ENCODE measurements around the gene ZDHHC18. TPM values are rescaled to one million over a fixed set of nuclear protein-coding genes. Genes with fewer than 3 reads are reported as not detected.
"Not testable (repeated sequence)": the region's sequence is repeated elsewhere in the genome, so short reads cannot be mapped to it uniquely, and the experiment has no call there.

The ZDHHC18 gene
- polyA plus RNA-seq, 3 donors = 6.1 to 28.4 (median 17.1) TPM

- no peak overlapping the region for H3K27ac ChIP-seq (ENCODE audit: low read depth, low read length)
- WGBS, 3 donors = 71 to 79% (median 78%) methylated on average over 9 of the region's 9 CpGs
Observed at GRCh38 chr1:26852701-26853100, 26.2 kb downstream of the ZDHHC18 start.

- no peak overlapping the region for H3K27ac ChIP-seq (ENCODE audit: low read depth, low read length)
- WGBS, 3 donors = 9 to 23% (median 19%) methylated on average over 3 of the region's 3 CpGs
Observed at GRCh38 chr1:26853156-26853555, 26.7 kb downstream of the ZDHHC18 start.

- no peak overlapping the region for H3K27ac ChIP-seq (ENCODE audit: low read depth, low read length)
- WGBS, 3 donors = 96 to 97% (median 96%) methylated on average over 10 of the region's 10 CpGs
Observed at GRCh38 chr1:26853600-26853999, 27.1 kb downstream of the ZDHHC18 start.

- no peak overlapping the region for H3K27ac ChIP-seq (ENCODE audit: low read depth, low read length)
- 90 to 93% (median 93%) methylated on average over 5 of the region's 5 CpGs for WGBS, 3 donors
Observed at GRCh38 chr1:26854906-26855305, 28.4 kb downstream of the ZDHHC18 start.

- no peak overlapping the region for H3K27ac ChIP-seq (ENCODE audit: low read depth, low read length)
- WGBS, 3 donors = 93 to 98% (median 97%) methylated on average over 4 of the region's 4 CpGs
Observed at GRCh38 chr1:26855636-26856035, 29.1 kb downstream of the ZDHHC18 start.

- 90 to 93% (median 93%) methylated on average over 11 of the region's 11 CpGs for WGBS, 3 donors
- H3K27ac ChIP-seq (ENCODE audit: low read depth, low read length) = no peak overlapping the region
Observed at GRCh38 chr1:26856181-26856580, 29.7 kb downstream of the ZDHHC18 start.

- 84 to 88% (median 87%) methylated on average over 20 to 21 of the region's 21 CpGs for WGBS, 3 donors
- no peak overlapping the region for H3K27ac ChIP-seq (ENCODE audit: low read depth, low read length)
Observed at GRCh38 chr1:26856604-26857469, 30.3 kb downstream of the ZDHHC18 start.

- H3K27ac ChIP-seq (ENCODE audit: low read depth, low read length) = no peak overlapping the region
- 82 to 86% (median 86%) methylated on average over 8 of the region's 8 CpGs for WGBS, 3 donors
Observed at GRCh38 chr1:26857473-26858060, 31.1 kb downstream of the ZDHHC18 start.

GRCh38 chr1:26858160-26858559 is 31.7 kb downstream of the ZDHHC18 start:
- H3K27ac ChIP-seq (ENCODE audit: low read depth, low read length) = no peak overlapping the region
- 64 to 79% (median 72%) methylated on average over 4 of the region's 4 CpGs for WGBS, 3 donors

- 84 to 91% (median 87%) methylated on average over 6 to 7 of the region's 7 CpGs for WGBS, 3 donors
- H3K27ac ChIP-seq (ENCODE audit: low read depth, low read length) = no peak overlapping the region
Observed at GRCh38 chr1:26858891-26859640, 32.6 kb downstream of the ZDHHC18 start.

- 71 to 77% (median 73%) methylated on average over 5 of the region's 5 CpGs for WGBS, 3 donors
Observed at GRCh38 chr1:26861286-26861701, 34.8 kb downstream of the ZDHHC18 start.

GRCh38 chr1:26861889-26862378 is 35.4 kb downstream of the ZDHHC18 start:
- no peak overlapping the region for H3K27ac ChIP-seq (ENCODE audit: low read depth, low read length)
- WGBS, 3 donors = 78 to 91% (median 85%) methylated on average over 7 of the region's 7 CpGs

More at GRCh38 chr1:26861286-26861701, 34.8 kb downstream of the ZDHHC18 start:
- no peak overlapping the region for H3K27ac ChIP-seq (ENCODE audit: low read depth, low read length)

- 77 to 88% (median 85%) methylated on average over 33 to 37 of the region's 37 CpGs for WGBS, 3 donors
- H3K27ac ChIP-seq (ENCODE audit: low read depth, low read length) = no peak within 1 kb of the TSS
Observed at GRCh38 chr1:26862781-26863684, 36.5 kb downstream of the ZDHHC18 start, which contains the start of gene SFN. TSS of gene SFN (plus strand) at chr1:26863149. CDS start at chr1:26863213, 64 bp downstream.

GRCh38 chr1:26863685-26864077 is 37.2 kb downstream of the ZDHHC18 start:
- H3K27ac ChIP-seq (ENCODE audit: low read depth, low read length) = no peak overlapping the region

GRCh38 chr1:26864610-26865480 is 38.4 kb downstream of the ZDHHC18 start:
- WGBS, 3 donors = 0 to 1% (median 0%) methylated on average over 71 to 75 of the region's 75 CpGs
- H3K27ac ChIP-seq (ENCODE audit: low read depth, low read length) = peak overlapping the region; percentile 90

More at GRCh38 chr1:26863685-26864077, 37.2 kb downstream of the ZDHHC18 start:
- 69 to 70% (median 69%) methylated on average over 15 to 20 of the region's 20 CpGs for WGBS, 3 donors

GRCh38 chr1:26873097-26873496 is 46.6 kb downstream of the ZDHHC18 start:
- not testable (repeated sequence) for H3K27ac ChIP-seq (ENCODE audit: low read depth, low read length)
- WGBS, 3 donors = 65 to 77% (median 68%) methylated on average over 2 of the region's 2 CpGs

- no peak overlapping the region for H3K27ac ChIP-seq (ENCODE audit: low read depth, low read length)
- WGBS, 3 donors = 65 to 79% (median 75%) methylated on average over 4 of the region's 4 CpGs
Observed at GRCh38 chr1:26874896-26875295, 48.4 kb downstream of the ZDHHC18 start.
